Duodenal mucosa (tissue), 2 donors: ENCODE data around the gene STIP1.

Experiments
- H3K27ac ChIP-seq: one replicate; pipeline ENCODE4 v1.7.0; 2013; ENCODE audit warnings: low read depth, low read length
- H3K27me3 ChIP-seq, 2 donors: one replicate each; pipeline ENCODE4 v1.7.0; 2013; ENCODE audit warnings: low read length in 2 of 2, control low read depth in 1 of 2; ENCODE audit not compliant: insufficient read depth in 2 of 2, control insufficient read depth in 1 of 2
- H3K36me3 ChIP-seq, 2 donors: one replicate each; pipeline ENCODE4 v1.7.0; 2013; ENCODE audit warnings: low read length in 2 of 2, control low read depth in 1 of 2; ENCODE audit not compliant: insufficient read depth in 2 of 2, control insufficient read depth in 1 of 2
- H3K4me1 ChIP-seq, 2 donors: one replicate each; pipeline ENCODE4 v1.7.0; 2013; ENCODE audit warnings: low read length in 2 of 2, control low read depth in 1 of 2; ENCODE audit not compliant: insufficient read depth in 2 of 2, control insufficient read depth in 1 of 2
- H3K4me3 ChIP-seq, 2 donors: one replicate each; pipeline ENCODE4 v1.7.0; 2013; ENCODE audit warnings: low read length in 2 of 2, low read depth in 1 of 2
- H3K9ac ChIP-seq, 2 donors: one replicate each; pipeline ENCODE4 v1.7.0; 2013; ENCODE audit warnings: low read length in 2 of 2, low read depth in 1 of 2
- H3K9me3 ChIP-seq, 2 donors: one replicate each; pipeline ENCODE4 v1.7.0; 2013; ENCODE audit warnings: low read length in 2 of 2, control low read depth in 1 of 2; ENCODE audit not compliant: control insufficient read depth in 1 of 2

Gene STIP1

DNA sequence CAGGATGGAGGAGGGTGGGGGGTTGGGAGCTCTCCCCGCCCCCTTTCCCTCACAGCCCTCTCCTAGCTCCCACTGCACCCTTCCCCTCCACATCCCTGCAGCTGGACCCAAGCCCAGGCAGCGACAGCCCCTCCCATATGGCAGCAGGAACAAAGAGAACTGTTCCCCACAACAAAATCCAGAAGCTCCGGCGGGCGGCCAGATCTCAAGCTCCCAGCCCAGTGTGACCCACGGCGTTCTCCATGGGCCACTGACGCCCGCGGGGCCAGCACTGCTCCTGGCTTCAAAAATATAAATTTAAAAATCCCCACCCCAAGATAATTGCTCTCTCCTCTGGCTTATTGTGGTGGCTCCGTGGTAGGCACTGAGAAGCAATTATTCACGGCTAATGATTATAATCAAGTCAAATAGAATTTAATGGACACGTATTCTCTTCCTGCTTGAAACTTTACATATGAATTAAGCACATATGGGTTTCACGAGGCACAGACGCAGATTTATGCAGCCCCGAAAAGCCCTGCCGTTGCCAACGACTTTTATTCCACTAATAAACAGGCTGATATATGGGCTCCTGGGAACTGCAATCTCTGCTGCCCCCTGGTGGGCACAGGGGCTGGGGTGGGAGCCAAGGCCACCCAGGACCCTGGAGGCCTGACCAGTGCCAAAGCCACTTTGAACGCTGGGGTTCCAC, 37.6 kb upstream of the STIP1 start:
- peak overlapping the region in 1 of 2 donors; percentile 12 for H3K4me3 ChIP-seq
- H3K27me3 ChIP-seq, result no peaks in the 10 kb centered on the region
- H3K27ac ChIP-seq, result no peak overlapping the region
- H3K36me3 ChIP-seq, result no peaks in the 10 kb centered on the region
- H3K9me3 ChIP-seq, result no peaks in the 10 kb centered on the region
- H3K9ac ChIP-seq, result no peak overlapping the region
- no peaks in the 10 kb centered on the region for H3K4me1 ChIP-seq

DNA sequence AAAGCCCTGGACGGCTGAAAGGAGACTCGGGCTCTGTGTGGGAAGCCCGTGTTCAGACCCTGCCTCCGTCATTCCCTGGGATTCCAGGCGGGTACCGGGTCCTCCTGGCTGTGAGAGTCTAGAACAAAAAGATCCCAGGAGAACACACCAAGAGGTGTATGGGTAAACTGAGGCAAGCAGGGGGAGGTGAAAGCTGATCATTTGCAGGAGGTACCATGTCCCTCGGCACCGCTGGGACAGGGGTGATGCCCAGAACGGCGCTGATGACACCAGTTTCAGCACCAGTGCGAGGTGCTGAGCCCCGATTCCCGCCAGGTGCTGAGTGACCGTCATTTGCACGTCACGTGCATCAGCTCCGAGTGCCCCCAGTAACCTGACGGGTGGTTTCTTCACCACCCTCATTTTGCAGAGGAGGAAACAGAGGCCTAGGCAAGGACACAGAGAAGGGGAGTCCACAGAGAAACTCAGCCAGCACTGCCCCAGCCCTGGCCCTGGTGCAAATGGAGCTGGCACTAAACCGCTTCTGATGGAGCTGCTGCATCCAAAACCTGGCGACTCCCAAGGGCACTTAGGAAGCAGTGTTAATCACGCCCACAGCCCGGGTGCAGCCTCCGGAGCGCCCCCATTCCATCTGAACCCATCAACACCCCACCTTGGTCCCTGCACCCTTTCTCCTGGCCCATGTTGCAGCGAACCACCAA, 36.9 kb upstream of the STIP1 start:
- no peak overlapping the region for H3K4me3 ChIP-seq
- H3K4me1 ChIP-seq, result no peaks in the 10 kb centered on the region
- no peak overlapping the region for H3K27ac ChIP-seq
- H3K9me3 ChIP-seq, result no peaks in the 10 kb centered on the region
- H3K36me3 ChIP-seq, result no peaks in the 10 kb centered on the region
- no peak overlapping the region for H3K9ac ChIP-seq
- no peaks in the 10 kb centered on the region for H3K27me3 ChIP-seq

DNA sequence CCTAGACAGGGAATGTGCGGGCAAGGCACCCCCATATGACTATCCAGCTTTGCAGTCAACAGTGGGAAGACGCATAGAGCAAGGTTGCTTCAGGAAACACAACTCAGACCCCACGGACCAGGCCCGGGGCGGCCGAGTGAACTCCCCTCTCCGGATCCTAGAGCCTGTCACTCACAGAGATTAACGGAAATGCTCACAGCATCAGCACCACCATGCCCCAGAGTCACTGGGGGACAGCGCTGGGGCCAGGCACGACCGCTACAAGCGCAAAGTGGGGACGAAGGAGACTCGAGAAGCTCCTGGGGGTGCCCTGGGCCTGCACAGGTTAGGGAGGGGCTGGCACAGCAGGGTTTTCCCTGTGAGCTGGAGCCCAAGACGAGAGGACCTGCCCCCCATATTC, 35.9 kb upstream of the STIP1 start:
- H3K36me3 ChIP-seq, result no peaks in the 10 kb centered on the region
- no peaks in the 10 kb centered on the region for H3K9me3 ChIP-seq
- no peak overlapping the region for H3K27ac ChIP-seq
- no peaks in the 10 kb centered on the region for H3K4me1 ChIP-seq
- H3K9ac ChIP-seq, result no peak overlapping the region
- no peak overlapping the region for H3K4me3 ChIP-seq
- no peaks in the 10 kb centered on the region for H3K27me3 ChIP-seq

DNA sequence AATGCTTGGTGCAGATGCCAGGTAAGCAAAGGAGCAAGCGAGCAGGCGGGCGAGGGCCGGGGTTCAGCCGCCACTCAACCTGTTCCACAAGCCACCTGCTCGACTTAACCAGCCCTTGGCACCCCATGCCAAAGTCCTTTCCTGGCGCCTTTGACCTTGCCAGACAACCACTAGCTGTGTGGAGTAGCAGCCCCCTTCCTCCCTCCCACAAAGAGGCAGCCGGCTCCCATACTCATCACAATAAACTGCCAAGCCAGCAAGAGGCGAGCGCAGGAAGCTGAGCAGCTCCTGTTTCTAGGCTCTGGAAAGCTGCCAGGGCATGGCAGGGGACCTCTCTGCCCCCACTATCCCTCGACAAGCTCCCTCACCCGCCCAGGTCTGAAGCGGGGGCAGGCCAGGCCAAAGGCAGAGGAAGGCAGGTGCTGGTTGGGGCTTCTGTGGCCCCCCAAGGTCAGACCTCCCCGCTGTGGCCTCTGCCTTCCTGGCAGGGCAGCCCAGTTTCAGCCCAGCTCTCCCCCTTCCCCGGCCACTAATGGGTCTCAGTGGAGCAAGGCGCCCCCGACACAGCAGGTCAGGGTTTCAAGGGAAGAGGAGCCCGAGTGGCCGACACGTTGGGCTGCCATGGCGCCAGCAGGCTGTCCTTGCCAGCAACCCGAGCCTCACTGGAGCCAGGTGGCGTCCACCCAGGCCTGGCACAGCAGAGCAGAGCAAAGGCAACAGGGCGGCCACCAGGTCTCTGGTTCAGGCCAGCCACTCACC, 35.3 kb upstream of the STIP1 start:
- no peaks in the 10 kb centered on the region for H3K27me3 ChIP-seq
- H3K36me3 ChIP-seq, result no peaks in the 10 kb centered on the region
- no peak overlapping the region for H3K4me3 ChIP-seq
- no peak overlapping the region for H3K27ac ChIP-seq
- H3K9ac ChIP-seq, result no peak overlapping the region
- no peaks in the 10 kb centered on the region for H3K4me1 ChIP-seq
- H3K9me3 ChIP-seq, result no peaks in the 10 kb centered on the region

DNA sequence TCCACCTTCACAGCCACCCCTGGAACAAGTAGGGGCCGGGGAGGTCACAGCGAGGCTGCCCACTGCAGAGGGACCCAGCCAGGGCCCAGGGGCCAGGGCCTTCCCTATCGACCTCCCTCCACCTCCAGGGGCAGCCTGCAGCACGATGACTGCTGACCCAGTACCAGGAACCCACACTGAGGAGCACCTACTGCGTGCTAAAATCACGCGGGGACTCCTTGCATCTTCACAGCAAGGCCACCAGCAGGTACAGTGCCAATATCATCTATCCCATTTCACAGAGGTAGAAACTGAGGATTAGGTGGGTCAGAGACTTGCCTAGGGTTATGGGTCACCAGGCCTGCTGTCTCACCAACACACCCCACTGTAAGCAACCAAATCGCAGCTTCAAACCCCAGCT, 34.6 kb upstream of the STIP1 start:
- no peaks in the 10 kb centered on the region for H3K9me3 ChIP-seq
- no peak overlapping the region for H3K27ac ChIP-seq

DNA sequence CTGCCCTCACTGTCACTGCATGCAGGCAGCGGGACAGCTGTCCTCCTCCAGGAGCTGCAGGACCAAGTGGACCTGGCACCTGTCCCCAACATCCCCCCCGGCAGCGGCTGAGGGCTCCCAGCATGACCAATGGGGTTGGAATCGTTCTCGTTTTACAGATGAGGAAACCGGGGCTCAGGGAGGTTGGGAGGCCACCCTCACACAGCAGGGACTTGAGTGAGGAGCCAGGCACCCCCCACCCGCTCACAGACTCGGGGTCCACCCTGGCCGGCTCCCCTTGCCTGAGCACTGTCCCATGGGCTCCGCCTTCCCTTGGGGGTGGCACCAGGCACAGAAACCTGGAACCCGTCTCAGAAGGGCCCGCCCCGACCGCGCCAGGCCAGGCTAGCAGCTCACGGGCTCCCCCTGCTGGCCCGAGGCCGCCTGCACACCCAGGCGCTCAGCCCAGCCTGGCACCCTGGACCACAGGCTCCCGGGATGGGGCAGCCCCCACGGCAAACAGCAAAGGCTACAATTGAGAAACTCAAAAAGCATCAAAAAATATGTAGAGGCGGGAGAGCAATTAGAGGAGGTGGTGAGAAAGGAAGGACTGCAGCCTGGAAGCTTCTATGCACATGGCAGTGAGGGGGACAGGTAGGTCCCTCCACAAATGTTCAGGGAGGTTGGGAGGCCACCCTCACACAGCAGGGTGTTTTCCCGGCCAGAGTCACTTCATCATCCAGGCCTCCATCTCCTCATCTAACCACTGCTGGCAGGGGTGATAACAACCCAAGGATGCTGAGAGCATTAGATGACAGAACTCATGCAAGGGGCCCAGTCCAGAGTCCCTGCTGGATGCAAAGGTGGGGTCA, 32.9 kb upstream of the STIP1 start:
- Histone ChIP-seq H3K36me3 (no peaks in the 10 kb centered on the region), H3K9ac (no peak overlapping the region), H3K4me3 (peak overlapping the region in 1 of 2 donors; percentile 8), H3K27me3 (no peaks in the 10 kb centered on the region), H3K9me3 (no peaks in the 10 kb centered on the region), H3K4me1 (no peaks in the 10 kb centered on the region), H3K27ac (no peak overlapping the region)

More for the DNA sequence above, 34.6 kb upstream of the STIP1 start:
- H3K9ac ChIP-seq, result no peak overlapping the region
- H3K4me1 ChIP-seq, result no peaks in the 10 kb centered on the region
- no peaks in the 10 kb centered on the region for H3K27me3 ChIP-seq
- H3K36me3 ChIP-seq, result no peaks in the 10 kb centered on the region
- H3K4me3 ChIP-seq, result no peak overlapping the region

DNA sequence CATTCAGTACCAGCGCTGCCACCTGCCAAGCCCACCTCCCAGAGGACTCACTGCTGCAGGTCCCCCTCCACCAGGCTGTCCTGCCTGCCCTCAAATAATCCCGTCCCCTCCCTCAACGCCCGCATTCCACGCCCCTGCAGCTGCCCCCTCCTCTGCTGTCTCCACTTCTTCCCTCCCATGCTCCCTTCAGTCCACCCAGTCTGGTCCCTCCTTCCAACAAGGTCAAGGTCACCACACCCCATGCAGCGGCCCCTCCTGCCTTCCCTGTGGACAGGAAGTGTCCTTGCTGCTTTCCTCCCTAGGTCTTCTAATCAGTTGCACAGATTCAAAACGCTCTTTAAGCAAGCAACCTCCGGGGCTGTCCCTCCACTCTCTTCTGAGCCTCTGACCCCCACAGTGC, 32.2 kb upstream of the STIP1 start:
- H3K4me1 ChIP-seq, result no peaks in the 10 kb centered on the region

DNA sequence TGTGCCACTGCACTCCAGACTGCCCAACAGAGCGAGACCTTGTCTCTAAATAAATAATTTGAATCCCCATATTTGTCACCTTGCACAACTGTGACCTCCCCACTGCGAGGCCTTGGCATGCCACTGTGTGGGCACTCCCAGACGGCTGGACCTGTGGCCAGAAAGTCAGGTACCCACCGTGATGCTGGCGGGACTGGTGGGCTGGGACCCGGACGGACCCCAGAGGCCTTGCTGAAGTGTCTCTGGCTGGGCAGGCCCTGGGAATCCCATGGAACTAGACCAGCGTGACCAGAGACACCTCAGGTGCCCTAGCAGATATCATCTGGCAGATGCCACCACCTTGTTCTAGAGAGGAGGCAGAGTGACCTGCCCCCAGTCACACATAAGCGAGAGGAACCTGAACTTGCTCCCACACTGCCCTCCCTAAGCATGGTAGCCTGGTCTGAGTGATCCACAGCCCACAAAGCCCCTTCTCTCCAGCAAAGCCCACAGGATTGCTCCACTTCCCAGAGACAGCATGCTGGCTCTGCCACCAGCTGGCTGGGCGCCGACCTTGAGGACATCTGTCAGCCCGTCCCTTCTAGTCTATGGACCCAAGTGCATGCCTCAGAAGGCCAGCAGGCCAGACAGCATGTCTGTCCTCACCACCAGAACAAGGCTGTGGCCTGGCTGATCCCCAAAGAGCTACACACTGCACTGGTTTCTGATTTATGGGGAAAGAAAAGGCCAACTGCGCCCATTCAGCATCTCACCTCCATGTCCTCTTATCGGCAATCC, 29.5 kb upstream of the STIP1 start:
- no peak overlapping the region for H3K9ac ChIP-seq
- H3K27ac ChIP-seq, result no peak overlapping the region

More for the DNA sequence above, 32.2 kb upstream of the STIP1 start:
- H3K27me3 ChIP-seq, result no peaks in the 10 kb centered on the region
- no peaks in the 10 kb centered on the region for H3K9me3 ChIP-seq
- H3K4me3 ChIP-seq, result no peak overlapping the region
- no peak overlapping the region for H3K9ac ChIP-seq
- H3K36me3 ChIP-seq, result no peaks in the 10 kb centered on the region
- no peak overlapping the region for H3K27ac ChIP-seq

DNA sequence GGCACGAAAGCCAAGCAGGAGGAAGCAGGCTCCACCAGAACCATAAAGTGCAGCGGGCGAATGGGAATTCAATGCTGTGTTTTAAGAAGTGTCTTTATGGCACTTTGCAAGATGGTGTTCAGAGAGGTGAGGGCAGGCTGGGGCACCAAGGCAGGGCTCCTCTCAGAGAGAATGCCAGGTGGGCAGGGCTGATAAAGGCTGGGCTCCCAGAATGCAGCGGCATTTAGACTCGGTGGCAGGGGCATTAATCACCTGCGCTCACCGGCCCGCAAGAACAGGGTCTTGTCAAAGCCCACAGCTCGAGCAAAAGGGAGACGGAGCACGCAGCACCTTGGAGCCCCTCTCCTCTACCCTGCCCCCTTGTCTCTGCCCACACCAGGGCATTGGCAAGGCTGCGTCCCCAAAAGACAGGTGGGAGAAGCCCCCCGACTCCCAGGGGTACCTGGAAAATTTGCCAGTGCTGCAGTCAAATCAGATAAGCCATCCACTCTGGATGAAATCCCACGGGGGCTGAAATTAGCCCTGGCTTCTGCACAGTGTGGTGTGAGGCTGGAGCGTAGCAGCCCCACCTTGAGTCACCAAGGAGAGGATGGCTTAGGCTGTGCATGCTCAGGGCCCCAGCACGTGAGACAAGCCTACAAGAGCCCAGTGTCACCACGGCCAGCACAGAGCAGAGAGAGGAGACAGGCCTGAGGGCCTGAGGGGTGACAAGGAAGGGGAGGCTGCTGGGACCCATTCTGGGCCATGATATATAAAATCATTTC, 28.2 kb upstream of the STIP1 start:
- no peaks in the 10 kb centered on the region for H3K36me3 ChIP-seq
- H3K4me3 ChIP-seq, result no peak overlapping the region
- H3K27ac ChIP-seq, result no peak overlapping the region
- no peaks in the 10 kb centered on the region for H3K4me1 ChIP-seq
- H3K9me3 ChIP-seq, result no peaks in the 10 kb centered on the region
- no peak overlapping the region for H3K9ac ChIP-seq
- no peaks in the 10 kb centered on the region for H3K27me3 ChIP-seq

More for the DNA sequence above, 29.5 kb upstream of the STIP1 start:
- Histone ChIP-seq H3K36me3 (no peaks in the 10 kb centered on the region), H3K4me1 (no peaks in the 10 kb centered on the region), H3K27me3 (no peaks in the 10 kb centered on the region), H3K4me3 (no peak overlapping the region), H3K9me3 (no peaks in the 10 kb centered on the region)
